Esophagus muscularis mucosa (tissue), 4 donors: ENCODE data around the gene ARNT2.

Source experiments
- CTCF ChIP-seq, 3 experiments: fragments of 200-600 bp in 2 of 3; fragments of 450-650 bp in 1 of 3; sonication (generic) in 2 of 3; IDR thresholded peaks; one replicate each; pipeline ENCODE4 v1.5.1; 2017 to 2019; ENCODE audit warnings: antibody characterized with exemption in 3 of 3, mild to moderate bottlenecking in 2 of 3, moderate library complexity in 1 of 3
- EP300 ChIP-seq: sonication (generic); formaldehyde crosslinking; IDR thresholded peaks from one replicate; pipeline ENCODE4 v1.6.1; 2017; ENCODE audit warnings: antibody characterized with exemption
- POLR2A ChIP-seq: fragments of 450-650 bp; IDR thresholded peaks from one replicate; pipeline ENCODE4 v1.6.1; 2017; ENCODE audit warnings: antibody characterized with exemption, moderate library complexity, mild to moderate bottlenecking, low read depth
- POLR2AphosphoS5 ChIP-seq, 2 donors: sonication (generic); formaldehyde crosslinking; IDR thresholded peaks; one replicate each; pipeline ENCODE4 v1.6.1; 2017; ENCODE audit warnings: antibody characterized with exemption in 2 of 2

- TF ChIP-seq CTCF (IDR thresholded peaks at IDR 0.05) (no peak), POLR2A (no peak), POLR2AphosphoS5 (IDR thresholded peaks at IDR 0.05) (no peak), EP300 (no peak)
Measured at GRCh38 chr15:80554560-80554959, 150.4 kb downstream of the ARNT2 start.
